Spleen (tissue), 7 donors: ENCODE data around the gene TAOK2.

Source experiments
- CTCF ChIP-seq, 11 experiments: fragments of 200-600 bp in 7 of 11; fragments of 450-650 bp in 4 of 11; sonication (generic) in 4 of 11; IDR thresholded peaks in 8 of 11; conservative IDR thresholded peaks in 3 of 11; 1 replicate in 7 of 11; 2 replicates in 4 of 11; pipeline versions ENCODE4 v1.4.0 to v1.8.0; 2016 to 2021; ENCODE audit warnings: antibody characterized with exemption in 11 of 11, inconsistent platforms in 4 of 11, mild to moderate bottlenecking in 1 of 11
- POLR2A ChIP-seq, 3 donors: fragments of 450-650 bp; IDR thresholded peaks; one replicate each; pipeline ENCODE4 v1.5.1; 2017; ENCODE audit warnings: antibody characterized with exemption in 3 of 3, mild to moderate bottlenecking in 1 of 3
- POLR2AphosphoS5 ChIP-seq, 3 donors: sonication (generic); formaldehyde crosslinking; IDR thresholded peaks; one replicate each; pipeline ENCODE4 v1.5.1; 2017; ENCODE audit warnings: antibody characterized with exemption in 3 of 3
- donor health status: DM: no; HTN: no; CAD: no; lungs with moderate emphysema.
- donor health status: DM: no; HTN: no; CAD: no.
- donor health status: DM: no; HTN: no; CAD: no.

- no peak for TF ChIP-seq CTCF (IDR thresholded peaks at IDR 0.05 in 8 of 11, conservative IDR thresholded peaks at IDR 0.05 in 3 of 11)
- no peak for TF ChIP-seq POLR2AphosphoS5 (IDR thresholded peaks at IDR 0.05)
- TF ChIP-seq POLR2A (IDR thresholded peaks at IDR 0.05) = no peak
Observed at GRCh38 chr16:30026449-30026848, 52.8 kb downstream of the TAOK2 start.
